ENCODE results near the gene ATG5.

The ATG5 gene

GRCh38 chr6:106334646-106335448 lies 9.3 kb upstream of the ATG5 start:
- peak; percentile 66 for TF ChIP-seq CTCF (conservative IDR thresholded peaks at IDR 0.05; ENCODE audit: control insufficient read depth, insufficient read depth, low read depth, low read length)
- peak; percentile 53 for DNase-seq (ENCODE audit: low read depth)
- H3K4me3 ChIP-seq (ENCODE audit: control insufficient read depth, low read depth, low read length): no peak overlapping the region

GRCh38 chr6:106324726-106325335 lies 729 bp downstream of the ATG5 start:
- no peak for TF ChIP-seq CTCF (conservative IDR thresholded peaks at IDR 0.05; ENCODE audit: control insufficient read depth, insufficient read depth, low read depth, low read length)
- peak; percentile 14 for DNase-seq (ENCODE audit: low read depth)
- peak overlapping the region; percentile 99 for H3K4me3 ChIP-seq (ENCODE audit: control insufficient read depth, low read depth, low read length)

- no peak for TF ChIP-seq CTCF (conservative IDR thresholded peaks at IDR 0.05; ENCODE audit: control insufficient read depth, insufficient read depth, low read depth, low read length)
- no peak overlapping the region for H3K4me3 ChIP-seq (ENCODE audit: control insufficient read depth, low read depth, low read length)
Observed at GRCh38 chr6:106321940-106322339, 3.6 kb downstream of the ATG5 start.

GRCh38 chr6:106318851-106319250 lies 6.7 kb downstream of the ATG5 start:
- H3K4me3 ChIP-seq (ENCODE audit: control insufficient read depth, low read depth, low read length): no peak overlapping the region
- DNase-seq (ENCODE audit: low read depth): no peak
- TF ChIP-seq CTCF (conservative IDR thresholded peaks at IDR 0.05; ENCODE audit: control insufficient read depth, insufficient read depth, low read depth, low read length): no peak

More at GRCh38 chr6:106321940-106322339, 3.6 kb downstream of the ATG5 start:
- no peak for DNase-seq (ENCODE audit: low read depth)

- TF ChIP-seq CTCF (conservative IDR thresholded peaks at IDR 0.05; ENCODE audit: control insufficient read depth, insufficient read depth, low read depth, low read length): no peak
- DNase-seq (ENCODE audit: low read depth): no peak
- no peak overlapping the region for H3K4me3 ChIP-seq (ENCODE audit: control insufficient read depth, low read depth, low read length)
Observed at GRCh38 chr6:106318061-106318460, 7.5 kb downstream of the ATG5 start.

- no peak for DNase-seq (ENCODE audit: low read depth)
- no peak for TF ChIP-seq CTCF (conservative IDR thresholded peaks at IDR 0.05; ENCODE audit: control insufficient read depth, insufficient read depth, low read depth, low read length)
- H3K4me3 ChIP-seq (ENCODE audit: control insufficient read depth, low read depth, low read length): no peak overlapping the region
Observed at GRCh38 chr6:106316375-106316766, 9.2 kb downstream of the ATG5 start.

All from fibroblast of mammary gland (primary cell).